Medulla oblongata (tissue), 1 donor: Measurements from ENCODE around the gene MSX1.

Experiments used
- DNase-seq: peaks from one replicate; pipeline ENCODE4 v3.0.0-alpha.2; 2015; ENCODE audit errors: extremely low spot score

Gene MSX1

DNA sequence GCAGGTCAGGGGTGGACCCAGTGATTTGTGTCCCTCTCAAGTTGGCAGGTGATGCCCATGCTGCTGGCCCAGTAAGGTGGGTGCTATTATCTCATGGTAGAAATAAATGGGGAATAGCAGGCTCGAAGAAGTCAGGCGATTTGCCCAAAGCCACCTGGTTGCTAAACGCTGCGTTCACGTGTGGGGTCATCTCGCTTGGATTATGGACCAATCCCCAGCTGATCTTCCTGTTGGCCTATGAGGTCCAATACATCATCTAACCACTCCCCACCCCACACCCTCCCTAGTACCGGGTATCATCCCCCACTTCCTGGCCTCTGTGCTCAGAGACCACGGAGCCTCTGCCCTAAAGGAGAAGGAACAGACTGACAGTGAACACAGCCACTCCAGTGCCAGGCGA lies 18.3 kb upstream of the MSX1 start:
- no peak for DNase-seq

DNA sequence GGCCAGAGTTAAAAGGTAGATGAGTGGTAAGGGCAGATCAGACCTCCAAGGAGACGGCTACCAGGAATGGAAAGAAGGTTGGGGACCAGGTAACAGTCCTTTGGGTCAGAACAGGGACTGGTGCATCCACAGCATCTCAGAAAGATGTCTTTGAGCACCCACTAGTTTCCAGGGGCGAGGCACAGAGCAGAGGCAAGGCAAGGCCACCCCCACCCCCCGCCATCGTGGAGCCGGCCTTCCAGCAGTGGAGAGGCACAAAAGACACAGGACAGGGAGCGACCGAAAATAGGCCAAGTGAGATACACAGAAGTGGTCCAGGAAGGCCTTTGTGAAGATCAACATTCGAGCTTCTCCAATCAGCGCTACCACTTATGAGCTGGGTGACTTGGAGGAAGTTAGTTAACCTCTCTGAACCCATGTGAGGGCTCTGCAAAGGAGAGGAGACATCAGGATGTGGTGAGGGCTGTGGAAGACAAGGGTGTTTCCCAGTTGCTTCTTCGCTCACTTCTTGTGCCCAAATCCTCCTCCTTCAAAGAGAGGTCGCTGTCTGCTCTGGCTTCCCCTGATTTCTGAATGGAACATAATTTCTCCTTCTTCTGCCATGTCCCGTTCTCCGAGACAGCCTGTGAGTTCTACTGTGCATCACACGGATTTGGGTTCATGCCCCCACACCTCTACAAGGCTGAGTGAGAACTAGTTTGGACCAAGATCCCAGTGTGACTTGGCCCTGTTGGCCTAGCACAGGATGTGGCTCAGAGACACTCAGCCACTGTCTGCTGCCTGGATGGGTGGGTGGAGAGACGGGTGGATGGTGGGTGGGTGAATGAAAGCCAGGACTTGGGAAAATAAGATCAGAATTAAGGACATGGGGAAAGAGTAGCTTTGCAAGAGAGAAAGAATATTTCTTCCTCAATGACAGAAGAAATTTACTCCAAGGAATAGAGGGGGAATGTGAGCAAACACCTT lies 16.7 kb upstream of the MSX1 start:
- DNase-seq, result no peak

DNA sequence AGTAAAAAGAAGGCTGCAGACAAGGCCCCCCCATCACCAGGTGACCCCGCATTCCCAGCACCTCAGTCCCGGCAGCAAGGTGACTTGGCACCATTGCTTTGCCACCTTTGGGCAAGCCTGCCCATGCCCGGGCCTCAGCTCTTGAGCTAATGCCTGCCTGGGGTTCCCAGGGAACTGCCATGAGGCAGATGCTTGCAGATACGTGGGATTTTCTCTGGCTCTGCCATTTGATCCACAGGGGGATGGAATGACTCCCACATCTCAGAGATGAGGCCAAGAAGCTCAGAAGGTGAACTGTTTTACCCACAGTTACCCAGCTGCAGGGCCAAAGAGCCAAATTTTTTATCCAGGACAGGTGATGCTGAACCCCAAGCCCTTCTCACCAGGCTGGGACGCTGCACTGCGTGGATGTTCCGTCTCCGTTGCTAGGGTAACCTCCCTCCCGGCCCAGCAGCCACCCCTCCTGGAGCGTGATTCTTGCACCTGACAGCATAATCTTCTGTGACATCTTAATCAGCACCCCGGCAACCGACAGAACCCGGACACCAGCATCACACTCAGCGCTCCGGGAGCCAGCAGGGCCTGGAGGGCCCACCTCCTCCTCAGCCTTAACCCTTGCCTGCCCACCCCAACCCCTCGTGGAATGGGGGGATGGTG lies 15.7 kb upstream of the MSX1 start:
- no peak for DNase-seq

- no peak for DNase-seq
These were observed 14.4 kb upstream of the MSX1 start for GRCh38 chr4:4845027-4845426.

DNA sequence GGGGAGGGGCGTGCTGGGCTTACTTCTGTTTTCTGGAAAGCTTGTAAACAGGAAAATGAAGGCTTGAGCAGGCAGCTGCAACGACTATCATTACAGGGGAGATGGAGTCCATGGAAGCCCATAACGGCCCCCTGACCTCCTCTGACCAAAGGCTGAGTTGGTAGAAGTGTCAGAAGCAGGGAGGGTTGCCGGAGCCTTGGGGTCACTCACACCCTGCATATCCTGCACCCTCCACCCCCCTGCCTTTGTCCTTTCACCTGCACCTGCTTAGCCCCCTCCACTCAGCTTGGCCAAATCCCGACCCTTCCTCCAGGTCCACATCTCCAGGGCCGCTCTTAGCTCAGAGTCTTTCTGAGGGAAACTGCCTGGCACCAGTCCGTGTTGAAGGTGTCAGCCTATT lies 12.5 kb upstream of the MSX1 start:
- DNase-seq, result no peak

DNA sequence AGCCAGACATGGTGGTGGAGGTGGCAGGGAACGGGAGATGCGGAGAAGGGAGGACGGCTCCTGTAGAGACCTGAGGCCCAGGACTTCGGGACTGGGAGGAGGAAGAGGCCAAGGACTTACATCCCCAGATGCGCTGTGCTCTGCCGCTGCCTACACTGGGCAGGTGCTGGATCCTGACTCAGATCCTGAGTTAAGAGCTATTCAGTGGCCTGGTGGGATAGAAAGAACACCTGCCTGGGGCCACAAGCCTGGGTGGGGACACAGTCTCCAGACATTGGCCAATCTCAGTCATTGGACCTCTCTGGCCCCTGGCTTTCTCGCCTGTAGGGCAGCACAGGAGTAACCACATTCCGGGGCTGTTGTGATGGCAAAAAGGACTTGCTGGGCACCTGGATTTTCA lies 10.9 kb upstream of the MSX1 start:
- DNase-seq, result no peak

DNA sequence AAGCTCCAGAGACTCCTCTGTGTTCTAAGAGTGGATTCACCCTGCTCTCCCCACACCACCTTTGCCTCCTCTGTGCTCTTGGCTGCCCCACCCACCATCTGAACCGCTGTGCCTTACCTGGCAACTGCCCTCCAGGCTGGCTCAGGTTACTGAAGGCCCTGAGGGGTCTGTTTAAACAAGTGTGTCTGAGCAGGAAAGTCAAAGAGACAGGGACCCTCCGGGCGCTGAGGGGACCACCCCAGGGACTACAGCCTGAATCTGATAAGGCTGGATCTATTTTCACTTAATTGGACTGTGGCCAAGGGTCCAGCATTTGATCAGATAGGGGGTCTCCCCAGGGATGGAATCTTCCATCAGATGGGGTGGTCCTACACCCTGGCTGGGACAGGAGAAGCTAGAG lies 10.4 kb upstream of the MSX1 start:
- DNase-seq, result no peak

- no peak for DNase-seq
These were observed 9.8 kb upstream of the MSX1 start for GRCh38 chr4:4849524-4850193.

GRCh38 chr4:4851081-4851480 lies 8.4 kb upstream of the MSX1 start:
- DNase-seq, result no peak

DNA sequence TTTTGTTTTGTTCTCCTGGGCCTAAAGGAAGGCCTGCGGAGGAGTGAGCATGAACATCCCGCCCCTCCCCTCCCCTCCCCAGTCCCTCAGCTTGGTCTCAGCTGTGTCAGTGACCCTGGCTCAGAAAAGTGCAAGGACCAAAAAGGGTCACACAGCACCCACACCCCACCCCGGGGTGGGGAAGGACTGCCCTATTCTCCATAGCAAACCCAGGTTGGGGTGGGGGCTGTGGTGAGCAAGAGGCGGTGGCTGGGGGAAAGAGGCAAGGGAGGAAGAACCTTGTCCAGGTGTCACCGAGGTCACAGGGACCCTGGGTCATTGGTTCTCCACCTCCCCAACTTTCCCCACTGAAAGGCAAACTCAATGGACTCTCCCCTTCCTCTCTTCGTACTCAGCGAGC lies 7.6 kb upstream of the MSX1 start:
- no peak for DNase-seq

- no peak for DNase-seq
These were observed 6.7 kb upstream of the MSX1 start for GRCh38 chr4:4852591-4853362.

GRCh38 chr4:4853371-4853823 lies 6.1 kb upstream of the MSX1 start:
- DNase-seq, result no peak

GRCh38 chr4:4853921-4854648 lies 5.4 kb upstream of the MSX1 start:
- no peak for DNase-seq

GRCh38 chr4:4854649-4855295 lies 4.7 kb upstream of the MSX1 start:
- no peak for DNase-seq

DNA sequence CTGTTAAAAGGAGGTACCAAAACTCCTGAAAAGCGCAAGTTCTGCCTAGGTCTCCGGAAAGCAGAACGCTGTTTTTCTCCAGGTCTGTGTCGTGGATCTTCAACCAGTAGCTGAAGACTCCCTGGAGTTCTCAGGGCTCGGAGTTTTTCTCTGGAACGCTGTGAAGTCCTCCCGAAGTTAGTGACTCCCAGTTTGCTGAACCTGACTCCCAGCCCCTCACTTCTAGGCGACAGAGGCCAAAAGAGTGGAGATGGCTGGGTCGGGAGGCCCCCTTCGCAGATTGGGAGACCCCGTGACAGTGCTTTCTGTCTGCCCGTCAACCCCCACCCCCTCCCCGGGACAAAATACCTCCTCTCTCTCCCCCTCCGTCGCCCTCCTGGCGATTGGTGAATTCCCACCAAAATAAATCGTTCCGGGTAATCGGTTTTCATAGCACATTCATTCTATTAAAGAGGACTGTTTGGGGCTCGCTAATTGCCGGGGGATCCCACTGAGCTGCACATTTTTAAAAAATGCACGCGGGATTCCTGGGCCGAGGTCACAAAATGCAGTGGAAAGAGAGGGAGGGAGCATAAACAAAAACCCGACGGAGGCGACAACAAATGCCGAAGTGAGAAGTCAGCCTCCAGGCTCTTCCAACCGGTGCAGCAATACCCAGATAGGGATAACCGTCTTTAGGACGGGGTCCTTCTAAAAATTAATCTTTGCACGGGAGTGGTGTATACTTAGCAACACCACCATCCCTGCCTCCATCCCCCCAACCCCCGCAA lies 4.0 kb upstream of the MSX1 start:
- no peak for DNase-seq

GRCh38 chr4:4856071-4857000 lies 3.1 kb upstream of the MSX1 start:
- DNase-seq, result peak; percentile 23

- no peak for DNase-seq
These were observed 2.3 kb upstream of the MSX1 start for GRCh38 chr4:4857001-4857808.
